Measurements from ENCODE around the gene ZNF148. TPM values are rescaled to one million over a fixed set of nuclear protein-coding genes. Genes with fewer than 3 reads are reported as not detected.

ZNF148 gene
- total RNA-seq, 1 donor from 2014 or later: 33.2 TPM

GRCh38 chr3:125220727-125221429 lies 154.2 kb downstream of the ZNF148 start:
- Mint-ChIP-seq H3K4me3 (ENCODE audit: low read depth) (no peak overlapping the region), H3K27me3 (ENCODE audit: low read depth) (no peaks in the 10 kb centered on the region), H3K9me3 (no peaks in the 10 kb centered on the region), H3K4me1 (ENCODE audit: low read depth) (peaks cover 11% of the 10 kb centered on the region), H3K27ac (no peak overlapping the region), H3K36me3 (ENCODE audit: low read depth) (no peaks in the 10 kb centered on the region)
- no peak for DNase-seq (ENCODE audit: low spot score)
- intact Hi-C loops (cut with micrococcal nuclease): no loop called here

- no peaks in the 10 kb centered on the region for H3K36me3 Mint-ChIP-seq (ENCODE audit: low read depth)
- H3K4me3 Mint-ChIP-seq (ENCODE audit: low read depth): no peak overlapping the region
- H3K27ac Mint-ChIP-seq: no peak overlapping the region
- H3K27me3 Mint-ChIP-seq (ENCODE audit: low read depth): no peaks in the 10 kb centered on the region
- H3K4me1 Mint-ChIP-seq (ENCODE audit: low read depth): peaks cover 11% of the 10 kb centered on the region
- intact Hi-C loops (cut with micrococcal nuclease): no loop called here
- no peak for DNase-seq (ENCODE audit: low spot score)
- no peaks in the 10 kb centered on the region for H3K9me3 Mint-ChIP-seq
Observed at GRCh38 chr3:125220183-125220582, 154.9 kb downstream of the ZNF148 start.

- intact Hi-C loops (cut with micrococcal nuclease): no loop called here
- DNase-seq (ENCODE audit: low spot score): no peak
- Mint-ChIP-seq H3K36me3 (ENCODE audit: low read depth) (no peaks in the 10 kb centered on the region), H3K9me3 (no peaks in the 10 kb centered on the region), H3K27ac (no peak overlapping the region), H3K4me3 (ENCODE audit: low read depth) (no peak overlapping the region), H3K4me1 (ENCODE audit: low read depth) (peaks cover 20% of the 10 kb centered on the region), H3K27me3 (ENCODE audit: low read depth) (peaks cover 7% of the 10 kb centered on the region)
Observed at GRCh38 chr3:125219261-125219701, 155.8 kb downstream of the ZNF148 start.

- Mint-ChIP-seq H3K36me3 (ENCODE audit: low read depth) (no peaks in the 10 kb centered on the region), H3K4me3 (ENCODE audit: low read depth) (no peak overlapping the region), H3K27ac (no peak overlapping the region), H3K9me3 (no peaks in the 10 kb centered on the region), H3K4me1 (ENCODE audit: low read depth) (peaks cover 11% of the 10 kb centered on the region), H3K27me3 (ENCODE audit: low read depth) (peaks cover 41% of the 10 kb centered on the region)
- DNase-seq (ENCODE audit: low spot score): no peak
- intact Hi-C loops (cut with micrococcal nuclease): no loop called here
Observed at GRCh38 chr3:125214738-125215137, 160.4 kb downstream of the ZNF148 start.

- H3K27me3 Mint-ChIP-seq (ENCODE audit: low read depth): peaks cover 46% of the 10 kb centered on the region
- DNase-seq (ENCODE audit: low spot score): no peak
- intact Hi-C loops (cut with micrococcal nuclease): no loop called here
Observed at GRCh38 chr3:125213946-125214542, 161.1 kb downstream of the ZNF148 start.

GRCh38 chr3:125213364-125213755 lies 161.8 kb downstream of the ZNF148 start:
- peaks cover 11% of the 10 kb centered on the region for H3K4me1 Mint-ChIP-seq (ENCODE audit: low read depth)
- H3K27ac Mint-ChIP-seq: no peak overlapping the region
- no peaks in the 10 kb centered on the region for H3K9me3 Mint-ChIP-seq
- no peak for DNase-seq (ENCODE audit: low spot score)
- H3K27me3 Mint-ChIP-seq (ENCODE audit: low read depth): peaks cover 51% of the 10 kb centered on the region
- no peaks in the 10 kb centered on the region for H3K36me3 Mint-ChIP-seq (ENCODE audit: low read depth)
- intact Hi-C loops (cut with micrococcal nuclease): no loop called here
- no peak overlapping the region for H3K4me3 Mint-ChIP-seq (ENCODE audit: low read depth)

More at GRCh38 chr3:125213946-125214542, 161.1 kb downstream of the ZNF148 start:
- Mint-ChIP-seq H3K4me1 (ENCODE audit: low read depth) (peaks cover 11% of the 10 kb centered on the region), H3K36me3 (ENCODE audit: low read depth) (no peaks in the 10 kb centered on the region), H3K9me3 (no peaks in the 10 kb centered on the region), H3K4me3 (ENCODE audit: low read depth) (no peak overlapping the region), H3K27ac (no peak overlapping the region)

- Mint-ChIP-seq H3K27me3 (ENCODE audit: low read depth) (peaks cover 53% of the 10 kb centered on the region), H3K4me1 (ENCODE audit: low read depth) (peaks cover 11% of the 10 kb centered on the region), H3K9me3 (no peaks in the 10 kb centered on the region), H3K27ac (no peak within 1 kb of the TSS), H3K36me3 (ENCODE audit: low read depth) (no peaks in the 10 kb centered on the region), H3K4me3 (ENCODE audit: low read depth) (no peak within 1 kb of the TSS)
- no peak for DNase-seq (ENCODE audit: low spot score)
- intact Hi-C loops (cut with micrococcal nuclease): no loop called here
Observed at GRCh38 chr3:125212509-125213363, 162.4 kb downstream of the ZNF148 start, which contains the start of gene SLC12A8. Gene SLC12A8, minus strand, starts transcription at chr3:125212748. Its CDS starts 1,399 bp downstream, at chr3:125211349.

- Mint-ChIP-seq H3K27me3 (ENCODE audit: low read depth) (peaks cover 56% of the 10 kb centered on the region), H3K4me1 (ENCODE audit: low read depth) (peaks cover 11% of the 10 kb centered on the region), H3K9me3 (no peaks in the 10 kb centered on the region), H3K4me3 (ENCODE audit: low read depth) (no peak overlapping the region), H3K36me3 (ENCODE audit: low read depth) (no peaks in the 10 kb centered on the region), H3K27ac (no peak overlapping the region)
- no peak for DNase-seq (ENCODE audit: low spot score)
- intact Hi-C loops (cut with micrococcal nuclease): no loop called here
Observed at GRCh38 chr3:125212091-125212508, 163.0 kb downstream of the ZNF148 start.

GRCh38 chr3:125211523-125212090 lies 163.5 kb downstream of the ZNF148 start:
- no peak overlapping the region for H3K4me3 Mint-ChIP-seq (ENCODE audit: low read depth)
- no peak for DNase-seq (ENCODE audit: low spot score)
- H3K4me1 Mint-ChIP-seq (ENCODE audit: low read depth): peaks cover 11% of the 10 kb centered on the region
- intact Hi-C loops (cut with micrococcal nuclease): no loop called here
- no peaks in the 10 kb centered on the region for H3K36me3 Mint-ChIP-seq (ENCODE audit: low read depth)
- H3K9me3 Mint-ChIP-seq: no peaks in the 10 kb centered on the region
- H3K27ac Mint-ChIP-seq: no peak overlapping the region
- H3K27me3 Mint-ChIP-seq (ENCODE audit: low read depth): peaks cover 58% of the 10 kb centered on the region

- DNase-seq (ENCODE audit: low spot score): no peak
- no peak overlapping the region for H3K4me3 Mint-ChIP-seq (ENCODE audit: low read depth)
- H3K27me3 Mint-ChIP-seq (ENCODE audit: low read depth): peaks cover 65% of the 10 kb centered on the region
- intact Hi-C loops (cut with micrococcal nuclease): no loop called here
- no peak overlapping the region for H3K27ac Mint-ChIP-seq
- no peaks in the 10 kb centered on the region for H3K9me3 Mint-ChIP-seq
- no peaks in the 10 kb centered on the region for H3K4me1 Mint-ChIP-seq (ENCODE audit: low read depth)
- no peaks in the 10 kb centered on the region for H3K36me3 Mint-ChIP-seq (ENCODE audit: low read depth)
Observed at GRCh38 chr3:125207949-125208568, 167.1 kb downstream of the ZNF148 start.

- H3K27me3 Mint-ChIP-seq (ENCODE audit: low read depth): peaks cover 62% of the 10 kb centered on the region
- no peaks in the 10 kb centered on the region for H3K36me3 Mint-ChIP-seq (ENCODE audit: low read depth)
- DNase-seq (ENCODE audit: low spot score): no peak
- no peaks in the 10 kb centered on the region for H3K9me3 Mint-ChIP-seq
- H3K27ac Mint-ChIP-seq: no peak overlapping the region
- intact Hi-C loops (cut with micrococcal nuclease): no loop called here
- no peak overlapping the region for H3K4me3 Mint-ChIP-seq (ENCODE audit: low read depth)
- H3K4me1 Mint-ChIP-seq (ENCODE audit: low read depth): no peaks in the 10 kb centered on the region
Observed at GRCh38 chr3:125207507-125207906, 167.6 kb downstream of the ZNF148 start.

GRCh38 chr3:125206934-125207333 lies 168.2 kb downstream of the ZNF148 start:
- DNase-seq (ENCODE audit: low spot score): no peak
- Mint-ChIP-seq H3K27me3 (ENCODE audit: low read depth) (peaks cover 64% of the 10 kb centered on the region), H3K27ac (no peak overlapping the region), H3K36me3 (ENCODE audit: low read depth) (no peaks in the 10 kb centered on the region), H3K4me3 (ENCODE audit: low read depth) (no peak overlapping the region), H3K4me1 (ENCODE audit: low read depth) (no peaks in the 10 kb centered on the region), H3K9me3 (no peaks in the 10 kb centered on the region)
- intact Hi-C loops (cut with micrococcal nuclease): no loop called here

Measured in activated T-helper 2 cell treated with anti-CD3 and anti-CD28 coated beads, Interferon-gamma antibody, Interleukin-2, Interleukin-4, amounts not matched to agents 10 μg/mL and 5 μg/mL and 100 μg/mL, durations not matched to agents 14 hours and 24 hours and 36 hours (primary cell).